ENCODE measurements around the gene MAML1.

GRCh38 chr5:179772351-179772750, 39.7 kb downstream of the MAML1 start:
- no peak for TF ChIP-seq EZH2 (IDR thresholded peaks at IDR 0.05; ENCODE audit: low read depth)
- no peak for TF ChIP-seq CTCF (conservative IDR thresholded peaks at IDR 0.05)

Measured in PC-9 (cell line).